ENCODE data around the gene TRIM2.

TRIM2 gene

DNA sequence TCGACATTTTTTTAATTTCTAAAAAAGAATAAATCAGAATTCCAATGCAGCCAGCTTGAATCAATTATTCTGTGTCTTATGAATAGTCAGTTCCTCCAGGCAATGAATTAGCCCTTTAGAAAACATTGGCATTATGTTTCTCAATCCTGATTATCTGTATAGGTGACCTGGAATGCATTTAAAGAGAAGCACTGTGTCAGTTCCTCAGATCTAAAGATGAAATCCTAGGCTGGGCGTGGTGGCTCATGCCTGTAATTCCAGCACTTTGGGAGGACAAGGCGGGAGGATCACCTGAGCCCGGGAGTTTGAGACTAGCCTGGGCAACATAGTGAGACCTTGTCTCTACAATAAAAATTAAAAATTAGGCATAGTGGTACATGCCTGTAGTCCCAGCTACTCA, 183.7 kb downstream of the TRIM2 start:
- Histone ChIP-seq H3F3A (ENCODE audit: insufficient read depth, low read length) (no peaks in the 10 kb centered on the region), H3K4me3 (ENCODE audit: low read length) (no peak overlapping the region), H3K9ac (ENCODE audit: low read length) (no peak overlapping the region), H3K27me3 (replicated peaks; ENCODE audit: insufficient read depth, low read length) (no peaks in the 10 kb centered on the region), H4K20me1 (ENCODE audit: insufficient read depth, low read length) (no peaks in the 10 kb centered on the region), H3K27ac (ENCODE audit: low read length) (no peak overlapping the region), H3K9me3 (replicated peaks; ENCODE audit: insufficient read depth, low read length) (no peaks in the 10 kb centered on the region), H3K4me2 (ENCODE audit: low read depth, low read length) (no peak overlapping the region), H2AFZ (ENCODE audit: low read length) (no peak overlapping the region), H3K9me2 (replicated peaks; ENCODE audit: insufficient read depth, low read length) (no peaks in the 10 kb centered on the region), H3K4me1 (ENCODE audit: low read length) (no peaks in the 10 kb centered on the region), H3K79me2 (ENCODE audit: low read length) (no peaks in the 10 kb centered on the region), H3K36me3 (replicated peaks; ENCODE audit: insufficient read depth, low read length) (no peaks in the 10 kb centered on the region)
- DNase-seq, result no peak
- TF ChIP-seq CTCF (IDR thresholded peaks at IDR 0.05; ENCODE audit: low read length), result no peak
- TF ChIP-seq EZH2 (optimal IDR thresholded peaks at IDR 0.05; ENCODE audit: low read depth, low read length), result no peak
- TF ChIP-seq EZH2phosphoT487 (IDR thresholded peaks at IDR 0.05; ENCODE audit: low read length), result no peak
